Psoas muscle (tissue), 8 donors: ENCODE measurements around the gene AP2A2. TPM values are rescaled to one million over a fixed set of nuclear protein-coding genes. Genes with fewer than 3 reads are reported as not detected.

Experiments used
- ATAC-seq, 4 donors: fragments of 200-7000 bp; cut with Tn5 transposase; one replicate each; pipeline ENCODE4 v1.9.1; 2020; ENCODE audit warnings: moderate library complexity in 3 of 4, mild to moderate bottlenecking in 2 of 4
- DNase-seq, 2 donors: peaks; one replicate each; pipeline ENCODE4 v3.0.0-alpha.2; 2020
- H3K27ac ChIP-seq: fragments of 200-600 bp; one replicate; pipeline ENCODE4 v1.8.0; 2022
- H3K27me3 ChIP-seq, 3 donors: fragments of 200-600 bp in 1 of 3; one replicate each; pipeline versions ENCODE4 v1.6.1 to v1.8.0; 2013 to 2022; ENCODE audit warnings: low read length in 2 of 3, mild to moderate bottlenecking in 2 of 3, moderate library complexity in 1 of 3; ENCODE audit not compliant: insufficient read depth in 3 of 3
- H3K36me3 ChIP-seq, 2 donors: fragments of 200-600 bp in 1 of 2; one replicate each; pipeline versions ENCODE4 v1.6.1 to v1.8.0; 2013 to 2022; ENCODE audit warnings: low read depth in 1 of 2, mild to moderate bottlenecking in 1 of 2, moderate library complexity in 1 of 2; ENCODE audit not compliant: insufficient read depth in 1 of 2
- H3K4me1 ChIP-seq: fragments of 200-600 bp; one replicate; pipeline ENCODE4 v1.8.0; 2022
- H3K4me3 ChIP-seq: fragments of 200-600 bp; one replicate; pipeline ENCODE4 v1.8.0; 2022; ENCODE audit warnings: mild to moderate bottlenecking
- H3K9me3 ChIP-seq: fragments of 200-600 bp; one replicate; pipeline ENCODE4 v1.8.0; 2022
- CTCF ChIP-seq: fragments of 200-600 bp; IDR thresholded peaks from one replicate; pipeline ENCODE4 v1.8.0; 2022; ENCODE audit warnings: antibody characterized with exemption
- WGBS, 3 donors: extraction: QIAGEN DNeasy Blood & Tissue Kit; methylation state at CpG; one replicate each; pipeline versions ENCODE4 v1.1.6 to v1.1.7; 2013; 5-methylcytosine and 5-hydroxymethylcytosine counted together
- intact Hi-C, 2 donors: fragments of 100-400 bp; cut with DNase I; formaldehyde crosslinking; loops; one replicate each; pipeline versions ENCODE4 v1.11.0 to v1.14.2; 2022
- polyA plus RNA-seq, 3 donors: library from polyadenylated mRNA; stranded (reverse); fragments of 200-250 nt; gene quantifications; one replicate each; pipeline ENCODE4 v1.2.3, GENCODE V29; 2013
- total RNA-seq, 4 donors: library from RNA; stranded (reverse); fragmentation: NEBNext Ultra II Directional in 2 of 4; extraction: Animal tissue kit (Norgen Biotek cat#: 25700) in 2 of 4; gene quantifications; one replicate each; pipeline versions ENCODE4 v1.2.1 to v1.2.4, GENCODE V29; 2021 to 2023
- donor health status: healthy with polysubstance abuse.
- donor health status: DM: no; HTN: no; CAD: no; lungs with moderate emphysema.
- donor health status: Bipolar disorder and iron deficiency.
- donor health status: healthy.
- donor health status: DM: yes; HTN: yes; CAD: no.
- donor health status: DM: no; HTN: no; CAD: no.
- donor health status: DM: no; HTN: no; CAD: no.
- donor health status: DM: yes; HTN: yes; CAD: no.

Gene AP2A2
- total and polyA plus RNA-seq, 7 donors: 15.9 to 31.4 (median 26.5) TPM

- Histone ChIP-seq H3K27ac (no peak overlapping the region), H3K36me3 (no peaks in the 10 kb centered on the region), H3K9me3 (no peaks in the 10 kb centered on the region), H3K4me3 (no peak overlapping the region), H3K4me1 (no peaks in the 10 kb centered on the region), H3K27me3 (no peaks in the 10 kb centered on the region)
- WGBS, 3 donors: 66 to 80% (median 77%) methylated on average over 34 to 35 of the region's 35 CpGs
- intact Hi-C loops: no loop called here
- TF ChIP-seq CTCF: no peak
- no peak for ATAC-seq
- DNase-seq: no peak
Observed at GRCh38 chr11:1025410-1026162, 99.9 kb downstream of the AP2A2 start.

- no peak overlapping the region for H3K4me3 ChIP-seq
- 77 to 86% (median 83%) methylated on average over 13 to 14 of the region's 14 CpGs for WGBS, 3 donors
- H3K36me3 ChIP-seq: no peaks in the 10 kb centered on the region
- H3K27ac ChIP-seq: no peak overlapping the region
- ATAC-seq: no peak
- no peak for DNase-seq
- H3K27me3 ChIP-seq: no peaks in the 10 kb centered on the region
- no peak for TF ChIP-seq CTCF
- H3K4me1 ChIP-seq: no peaks in the 10 kb centered on the region
- intact Hi-C loops: no loop called here
- H3K9me3 ChIP-seq: no peaks in the 10 kb centered on the region
Observed at GRCh38 chr11:1026163-1026450, 100.4 kb downstream of the AP2A2 start.

GRCh38 chr11:1026641-1027482 is 101.2 kb downstream of the AP2A2 start:
- no peaks in the 10 kb centered on the region for H3K27me3 ChIP-seq
- H3K4me3 ChIP-seq: no peak overlapping the region
- no peak for TF ChIP-seq CTCF
- WGBS, 3 donors: 82 to 88% (median 84%) methylated on average over 44 to 46 of the region's 46 CpGs
- DNase-seq (no peak), ATAC-seq (no peak)
- intact Hi-C loops: no loop called here
- H3K27ac ChIP-seq: no peak overlapping the region
- no peaks in the 10 kb centered on the region for H3K9me3 ChIP-seq
- no peaks in the 10 kb centered on the region for H3K36me3 ChIP-seq
- H3K4me1 ChIP-seq: no peaks in the 10 kb centered on the region

- no peak for TF ChIP-seq CTCF
- 77 to 83% (median 81%) methylated on average over 35 to 36 of the region's 36 CpGs for WGBS, 3 donors
Observed at GRCh38 chr11:1027483-1028290, 102.0 kb downstream of the AP2A2 start.

More at GRCh38 chr11:1027483-1028290, 102.0 kb downstream of the AP2A2 start:
- Histone ChIP-seq H3K36me3 (no peaks in the 10 kb centered on the region), H3K4me1 (no peaks in the 10 kb centered on the region), H3K27ac (no peak overlapping the region), H3K4me3 (no peak overlapping the region), H3K9me3 (no peaks in the 10 kb centered on the region), H3K27me3 (no peaks in the 10 kb centered on the region)
- intact Hi-C loops: no loop called here
- ATAC-seq (no peak), DNase-seq (no peak)
